KMS-11 (cell line): Measurements from ENCODE around the gene DST.

Experiments used
- H2AFZ ChIP-seq: fragments of 200-600 bp; sonication (generic); 2 replicates; pipeline ENCODE4 v1.6.1; 2016; ENCODE audit warnings: antibody characterized with exemption, mixed run types, low read depth
- H3K27ac ChIP-seq: fragments of 200-600 bp; sonication (generic); 2 replicates; pipeline ENCODE4 v1.6.1; 2016; ENCODE audit warnings: mild to moderate bottlenecking, mixed run types
- H3K27me3 ChIP-seq: fragments of 200-600 bp; sonication (generic); 2 replicates; pipeline ENCODE4 v1.6.1; 2017; ENCODE audit warnings: mild to moderate bottlenecking, low read depth, mixed run types, moderate library complexity; ENCODE audit not compliant: insufficient read depth
- H3K36me3 ChIP-seq: fragments of 200-600 bp; sonication (generic); 2 replicates; pipeline ENCODE4 v1.6.1; 2017; ENCODE audit warnings: mild to moderate bottlenecking, mixed run types; ENCODE audit not compliant: insufficient read depth
- H3K4me1 ChIP-seq: fragments of 200-600 bp; sonication (generic); 2 replicates; pipeline ENCODE4 v1.6.1; 2016; ENCODE audit warnings: mild to moderate bottlenecking, low read depth, mixed run types; ENCODE audit not compliant: poor library complexity, severe bottlenecking
- H3K4me2 ChIP-seq: fragments of 200-600 bp; sonication (generic); 2 replicates; pipeline ENCODE4 v1.7.0; 2016; ENCODE audit warnings: mild to moderate bottlenecking, mixed run types
- H3K4me3 ChIP-seq: fragments of 200-600 bp; sonication (generic); IDR thresholded peaks from 2 replicates; pipeline ENCODE4 v1.6.1; 2017; ENCODE audit warnings: low read depth, low read length, mixed read lengths; ENCODE audit not compliant: insufficient read depth
- H3K79me2 ChIP-seq: fragments of 200-600 bp; sonication (generic); 2 replicates; pipeline ENCODE4 v1.6.1; 2016; ENCODE audit warnings: low read depth, mixed run types; ENCODE audit not compliant: insufficient read depth
- H3K9ac ChIP-seq: fragments of 200-600 bp; sonication (generic); 2 replicates; pipeline ENCODE4 v1.6.1; 2016; ENCODE audit warnings: mild to moderate bottlenecking, mixed run types
- H4K20me1 ChIP-seq: fragments of 200-600 bp; sonication (generic); 2 replicates; pipeline ENCODE4 v1.6.1; 2016; ENCODE audit warnings: mild to moderate bottlenecking, mixed run types; ENCODE audit not compliant: insufficient read depth
- CTCF ChIP-seq: fragments of 200-600 bp; sonication (generic); conservative IDR thresholded peaks from 2 replicates; pipeline ENCODE4 v1.6.1; 2017; ENCODE audit warnings: low read depth, mild to moderate bottlenecking, antibody characterized with exemption, low read length, moderate library complexity, mixed read lengths

The DST gene

GRCh38 chr6:56655249-56655648, 12.6 kb upstream of the DST start:
- no peak overlapping the region for H3K4me2 ChIP-seq
- peaks cover 55% of the 10 kb centered on the region; the same call in 1 of the 2 replicates for H3K79me2 ChIP-seq
- H3K9ac ChIP-seq, result no peak overlapping the region
- no peak overlapping the region for H3K4me3 ChIP-seq
- H3K36me3 ChIP-seq, result no peaks in the 10 kb centered on the region
- no peak overlapping the region for H2AFZ ChIP-seq
- H4K20me1 ChIP-seq, result peaks cover 5% of the 10 kb centered on the region; the same call in 1 of the 2 replicates
- H3K27ac ChIP-seq, result no peak overlapping the region
- peaks cover 39% of the 10 kb centered on the region for H3K4me1 ChIP-seq
- H3K27me3 ChIP-seq, result no peaks in the 10 kb centered on the region
- TF ChIP-seq CTCF, result no peak

GRCh38 chr6:56652994-56653393, 10.3 kb upstream of the DST start:
- Histone ChIP-seq H3K27ac (no peak overlapping the region), H3K27me3 (no peaks in the 10 kb centered on the region), H3K9ac (no peak overlapping the region), H3K36me3 (peaks cover 10% of the 10 kb centered on the region; the same call in 1 of the 2 replicates), H3K4me2 (no peak overlapping the region), H3K4me1 (peaks cover 24% of the 10 kb centered on the region), H2AFZ (no peak overlapping the region), H3K4me3 (no peak overlapping the region), H3K79me2 (peaks cover 37% of the 10 kb centered on the region; the same call in 1 of the 2 replicates), H4K20me1 (peaks cover 5% of the 10 kb centered on the region; the same call in 1 of the 2 replicates)
- no peak for TF ChIP-seq CTCF

GRCh38 chr6:56652231-56652630, 9.5 kb upstream of the DST start:
- H2AFZ ChIP-seq, result no peak overlapping the region

GRCh38 chr6:56650191-56650590, 7.5 kb upstream of the DST start:
- Histone ChIP-seq H3K36me3 (peaks cover 10% of the 10 kb centered on the region; the same call in 1 of the 2 replicates), H3K4me1 (peaks cover 24% of the 10 kb centered on the region), H3K27ac (no peak overlapping the region)

More at GRCh38 chr6:56652231-56652630, 9.5 kb upstream of the DST start:
- no peak for TF ChIP-seq CTCF
- Histone ChIP-seq H3K27ac (no peak overlapping the region), H4K20me1 (peaks cover 5% of the 10 kb centered on the region; the same call in 1 of the 2 replicates), H3K4me2 (no peak overlapping the region), H3K36me3 (peaks cover 10% of the 10 kb centered on the region; the same call in 1 of the 2 replicates), H3K9ac (no peak overlapping the region), H3K4me1 (peaks cover 24% of the 10 kb centered on the region), H3K79me2 (peaks cover 34% of the 10 kb centered on the region; the same call in 1 of the 2 replicates), H3K27me3 (no peaks in the 10 kb centered on the region), H3K4me3 (no peak overlapping the region)

More at GRCh38 chr6:56650191-56650590, 7.5 kb upstream of the DST start:
- Histone ChIP-seq H3K4me3 (no peak overlapping the region), H3K4me2 (no peak overlapping the region), H4K20me1 (peaks cover 5% of the 10 kb centered on the region; the same call in 1 of the 2 replicates), H3K27me3 (no peaks in the 10 kb centered on the region), H3K9ac (no peak overlapping the region), H2AFZ (no peak overlapping the region), H3K79me2 (peaks cover 20% of the 10 kb centered on the region; the same call in 1 of the 2 replicates)
- no peak for TF ChIP-seq CTCF
